GM19025 (cell line): ENCODE measurements around the gene C16orf82.
"Not testable (repeated sequence)": the region's sequence is repeated elsewhere in the genome, so short reads cannot be mapped to it uniquely, and the experiment has no call there.

ENCODE experiments used
- ATAC-seq: cut with Tn5 transposase; IDR thresholded peaks from one replicate; pipeline ENCODE4 v1.9.1; 2021; ENCODE audit warnings: mild to moderate bottlenecking, low read depth, moderate library complexity; ENCODE audit not compliant: unreplicated experiment

C16orf82 gene

DNA sequence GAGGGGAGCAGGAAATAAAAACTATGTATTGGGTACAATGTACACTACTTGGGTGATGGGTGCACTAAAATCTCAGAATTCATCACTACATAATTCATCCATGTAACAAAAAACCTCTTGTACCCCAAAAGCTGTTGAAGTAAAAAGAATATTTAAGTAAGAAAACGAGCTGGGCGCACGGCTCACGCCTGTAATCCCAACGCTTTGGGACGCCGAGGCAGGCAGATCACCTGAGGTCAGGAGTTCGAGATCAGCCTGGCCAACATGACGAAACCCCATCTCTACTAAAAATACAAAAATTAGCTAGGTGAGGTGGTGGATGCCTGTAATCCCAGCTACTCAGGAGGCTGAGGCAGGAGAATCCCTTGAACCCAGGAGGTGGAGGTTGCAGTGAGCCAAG lies 19.3 kb downstream of the C16orf82 start:
- ATAC-seq: not testable (repeated sequence)

DNA sequence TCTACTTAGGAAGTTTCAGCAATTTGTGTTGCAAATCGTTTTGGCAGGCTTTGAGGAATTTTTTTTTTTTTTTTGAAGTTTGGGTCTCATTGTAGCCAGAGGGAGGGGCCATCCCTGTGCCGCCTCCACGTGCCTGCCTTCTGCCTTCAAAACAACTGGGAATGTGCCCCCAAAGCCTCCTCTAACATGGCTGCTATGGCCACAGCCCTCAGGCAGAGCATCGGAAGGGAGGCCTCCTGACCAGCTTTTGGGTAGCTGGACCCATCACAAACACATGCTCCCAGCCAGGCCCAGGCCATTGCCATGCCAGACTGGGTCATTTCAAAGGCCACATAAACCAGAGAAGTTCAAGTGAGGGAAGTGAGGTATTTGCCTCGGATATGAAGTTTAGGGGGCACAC lies 21.5 kb downstream of the C16orf82 start:
- no peak for ATAC-seq

DNA sequence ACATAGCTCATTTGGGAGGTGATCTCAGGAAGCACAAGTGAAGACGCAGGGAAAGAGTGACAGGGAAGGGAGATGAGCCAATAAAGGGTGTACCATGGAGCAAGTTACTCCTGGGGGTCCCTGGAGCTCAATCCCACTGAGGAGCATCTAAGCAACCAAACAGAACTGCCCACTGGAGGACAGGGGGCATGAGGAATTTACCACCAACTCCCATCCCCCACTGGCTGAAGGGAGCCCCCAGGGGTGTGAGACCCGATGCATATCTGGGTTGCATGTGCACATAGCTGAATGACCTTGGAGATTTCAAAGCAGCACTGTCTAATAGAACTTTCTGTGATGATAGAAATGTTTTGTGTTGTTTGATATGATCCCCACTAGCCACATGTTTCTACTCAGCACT lies 29.6 kb downstream of the C16orf82 start:
- no peak for ATAC-seq

DNA sequence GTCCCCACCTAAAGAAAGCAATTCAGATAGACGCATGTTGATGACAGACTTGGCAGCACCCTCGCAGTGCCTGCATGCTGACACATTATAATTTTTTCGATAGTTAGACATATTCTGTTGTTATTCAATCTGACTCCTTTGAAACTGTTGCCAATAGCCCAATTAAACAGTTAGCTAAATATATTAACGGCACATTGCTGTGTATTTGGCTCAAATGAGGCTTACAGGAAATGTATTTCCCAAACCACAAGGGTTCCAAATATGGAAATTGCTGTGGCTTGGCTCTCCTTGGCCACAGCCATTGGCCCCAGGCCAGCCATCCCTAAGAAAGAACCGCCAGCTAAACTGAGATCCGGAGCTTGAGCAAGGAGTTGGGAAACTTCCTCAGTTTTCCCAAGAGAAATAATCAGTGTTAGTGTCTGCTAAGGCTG lies 31.1 kb downstream of the C16orf82 start:
- ATAC-seq: no peak

DNA sequence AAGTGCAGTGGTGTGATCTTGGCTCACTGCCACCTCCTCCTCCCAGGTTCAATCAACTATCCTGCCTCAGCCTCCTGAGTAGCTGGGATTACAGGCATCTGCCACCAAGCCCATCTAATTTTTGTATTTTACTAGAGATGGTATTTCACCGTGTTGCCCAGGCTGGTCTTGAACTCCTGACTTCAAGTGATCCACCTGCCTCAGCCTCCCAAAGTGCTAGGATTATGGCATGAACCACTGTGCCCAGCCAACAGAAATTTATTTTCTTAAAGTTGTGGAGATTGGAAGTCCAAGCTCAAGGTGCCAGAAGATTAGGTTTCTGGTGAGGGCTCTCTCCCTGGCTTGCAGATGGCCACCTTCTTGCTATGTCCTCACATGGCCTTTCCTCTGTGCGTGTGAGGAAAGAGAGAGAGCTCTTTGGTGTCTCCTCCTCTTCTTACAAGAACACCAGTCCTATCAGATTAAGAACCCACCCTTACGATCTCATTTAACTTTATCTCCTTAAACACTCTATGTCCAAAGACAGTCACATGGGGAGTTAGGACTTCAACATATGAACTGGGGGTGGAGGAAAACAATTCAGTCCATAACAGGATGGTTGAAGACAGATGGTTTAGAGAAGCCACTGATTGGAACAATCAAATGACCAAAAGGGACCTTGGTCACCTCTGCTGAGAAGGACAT lies 31.8 kb downstream of the C16orf82 start:
- no peak for ATAC-seq

DNA sequence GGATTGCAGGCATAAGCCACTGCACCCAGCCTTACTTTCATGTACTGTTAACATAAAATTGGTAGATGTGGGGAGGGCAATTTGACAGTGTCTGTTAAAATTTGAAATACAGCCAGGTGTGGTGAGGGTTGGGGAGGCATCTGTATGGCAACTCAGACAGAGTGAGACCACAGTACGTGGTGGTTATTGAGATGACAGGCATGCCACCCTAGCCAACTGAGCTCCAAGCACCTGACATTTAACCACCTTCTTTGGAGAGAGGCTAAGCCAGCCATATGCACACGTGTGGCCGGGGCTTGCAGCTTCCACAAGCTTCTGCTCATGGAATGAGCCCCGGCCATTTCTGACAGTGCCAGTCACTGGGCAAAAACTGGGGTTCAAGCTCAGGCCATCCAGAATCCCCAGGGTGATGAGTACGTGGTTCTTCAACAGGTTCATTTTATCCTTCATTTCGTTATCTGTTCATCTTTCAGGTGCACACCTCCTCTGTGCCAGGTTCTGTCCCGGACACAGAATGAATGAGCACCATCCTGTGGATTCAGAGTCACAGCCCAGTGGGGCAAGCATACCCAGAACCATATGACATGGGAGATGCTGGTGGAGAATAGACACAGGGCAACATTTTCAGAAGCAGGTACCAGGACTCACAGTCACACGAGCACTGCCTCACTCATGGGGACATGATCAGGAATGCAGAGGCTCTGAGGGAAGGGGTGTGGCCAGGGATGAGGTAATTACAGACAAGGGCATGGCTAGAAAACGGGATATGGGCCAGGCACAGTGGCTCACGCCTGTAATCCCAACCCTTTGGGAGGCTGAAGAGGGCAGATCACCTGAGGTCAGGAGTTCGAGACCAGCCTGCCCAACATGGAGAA lies 36.2 kb downstream of the C16orf82 start:
- no peak for ATAC-seq

DNA sequence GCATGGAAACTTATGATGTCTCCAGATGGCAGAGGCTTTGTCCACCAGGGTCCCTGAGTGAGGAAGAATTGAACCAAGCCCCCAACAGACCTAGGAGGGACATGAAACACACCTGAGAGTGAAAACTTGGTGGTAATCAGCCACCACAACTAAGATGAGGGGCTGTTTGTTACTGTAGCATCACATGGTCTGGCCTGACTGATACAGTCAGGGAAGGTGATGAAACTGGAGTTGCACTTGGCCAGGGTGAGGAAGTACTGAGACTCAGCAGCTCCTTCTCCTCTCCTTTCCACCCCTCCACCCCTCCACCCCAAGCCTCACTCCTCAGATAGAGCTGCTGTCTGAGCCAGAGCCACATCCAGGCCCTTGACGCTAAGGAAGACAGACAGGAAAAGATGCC lies 37.2 kb downstream of the C16orf82 start:
- ATAC-seq: no peak

DNA sequence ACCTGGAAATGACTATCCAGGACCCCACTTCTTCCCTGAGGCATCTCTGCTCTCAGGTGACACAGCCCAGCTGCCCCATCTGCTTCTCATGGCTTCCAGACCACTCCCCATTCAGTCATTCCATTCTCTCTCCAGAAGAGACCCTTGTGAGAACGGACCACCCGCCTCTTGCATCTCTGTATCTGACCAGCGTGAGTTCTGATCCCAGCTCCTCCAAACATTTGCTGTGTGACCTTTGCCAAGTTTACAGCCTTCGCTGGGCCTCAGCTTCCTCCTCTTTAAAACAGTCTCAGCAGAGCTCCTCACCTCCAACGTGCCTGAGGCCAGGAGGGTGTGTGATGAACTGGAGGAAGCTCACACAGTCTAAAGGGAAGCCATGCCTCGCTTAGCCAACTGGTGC lies 39.6 kb downstream of the C16orf82 start:
- no peak for ATAC-seq

DNA sequence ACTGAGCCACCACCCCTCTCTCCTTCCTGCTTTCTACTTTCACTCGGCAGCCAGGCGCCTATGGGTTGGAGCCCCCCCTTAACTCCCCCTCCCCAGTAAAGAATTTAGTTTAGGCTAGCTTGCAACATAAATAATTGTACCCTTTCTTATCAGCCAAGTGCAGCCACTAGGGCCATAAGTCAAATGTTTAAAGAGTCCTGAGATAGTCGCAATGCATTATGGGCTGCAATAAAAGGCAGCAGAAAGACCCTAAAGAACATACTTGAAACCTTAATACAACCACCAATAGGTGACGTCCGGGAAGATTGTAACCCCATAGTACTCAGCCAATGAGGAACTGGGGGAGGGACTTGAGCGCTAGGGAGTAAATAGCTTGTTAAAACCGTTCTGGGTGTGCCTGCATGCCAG lies 40.5 kb downstream of the C16orf82 start:
- no peak for ATAC-seq

DNA sequence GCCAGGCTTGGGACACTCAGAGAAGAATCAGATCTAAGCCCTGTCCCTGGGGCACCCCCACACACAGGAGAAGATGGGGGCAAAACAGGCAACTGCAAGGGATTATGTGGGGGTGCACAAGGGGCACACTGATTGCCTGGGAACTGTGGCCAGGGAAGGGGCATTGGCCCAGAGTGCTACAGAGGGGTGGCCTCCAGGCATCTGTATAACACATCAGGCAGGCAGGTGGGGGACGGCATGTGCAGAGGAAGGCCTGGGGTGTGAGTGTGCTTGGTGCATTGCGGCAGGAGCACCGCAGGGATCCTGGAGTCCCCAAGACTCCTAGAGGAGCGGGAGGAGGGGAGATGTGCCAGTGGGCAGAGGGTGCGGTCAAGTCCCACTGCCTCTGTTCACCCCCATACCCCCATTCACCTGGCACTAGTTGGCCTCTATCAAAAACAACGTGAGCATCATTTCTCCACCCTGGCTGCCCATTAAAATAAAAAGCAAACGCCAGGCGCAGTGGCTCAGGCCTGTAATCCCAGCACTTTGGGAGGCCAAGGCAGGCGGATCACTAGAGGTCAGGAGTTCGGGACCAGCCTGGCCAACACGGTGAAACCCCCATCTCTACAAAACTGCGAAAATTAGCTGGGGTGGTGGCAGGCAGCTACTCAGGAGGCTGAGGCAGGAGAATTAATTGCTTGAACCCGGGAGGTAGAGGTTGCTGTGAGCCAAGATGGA lies 41.5 kb downstream of the C16orf82 start:
- no peak for ATAC-seq

DNA sequence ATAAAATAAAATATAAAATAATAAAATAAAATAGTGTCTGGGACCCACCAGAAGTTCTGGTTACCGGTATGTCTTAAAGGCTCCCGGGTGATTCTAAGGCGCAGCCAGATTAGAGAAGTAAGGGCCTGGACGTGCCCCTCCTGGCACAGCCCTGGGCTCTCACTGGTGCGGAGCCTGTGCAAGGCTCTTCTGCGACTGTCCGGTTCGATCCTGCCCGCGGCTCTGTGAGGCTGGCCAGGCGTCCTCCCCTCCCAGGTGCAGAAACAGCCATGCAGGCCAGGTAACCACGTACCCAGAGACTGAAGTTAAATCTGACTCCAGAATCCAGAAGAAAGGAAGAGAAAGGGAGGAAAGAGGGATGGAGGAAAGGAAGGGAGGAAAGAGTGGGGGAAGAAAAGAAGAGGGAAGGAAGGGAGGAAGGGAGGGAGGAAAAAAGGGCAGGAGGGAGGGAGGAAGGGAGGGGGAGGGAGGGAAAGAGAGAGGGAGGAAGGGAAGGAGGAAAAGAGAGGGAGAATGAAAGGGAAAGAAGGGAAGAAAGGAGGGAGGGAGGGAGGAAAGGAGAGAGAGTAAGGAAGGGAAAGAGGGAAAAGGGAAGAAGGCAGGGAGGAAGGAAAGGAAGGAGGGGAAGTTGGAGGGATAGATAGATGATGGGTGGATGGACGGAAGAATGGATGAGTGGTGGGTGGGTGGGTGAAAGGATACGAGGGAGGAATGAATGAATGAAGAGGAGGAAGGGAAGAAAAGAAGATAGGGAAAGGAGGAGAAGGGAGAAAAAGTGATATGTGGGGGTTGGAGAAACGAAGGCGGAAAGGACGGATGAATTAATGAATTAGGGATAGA lies 42.3 kb downstream of the C16orf82 start:
- ATAC-seq: no peak

DNA sequence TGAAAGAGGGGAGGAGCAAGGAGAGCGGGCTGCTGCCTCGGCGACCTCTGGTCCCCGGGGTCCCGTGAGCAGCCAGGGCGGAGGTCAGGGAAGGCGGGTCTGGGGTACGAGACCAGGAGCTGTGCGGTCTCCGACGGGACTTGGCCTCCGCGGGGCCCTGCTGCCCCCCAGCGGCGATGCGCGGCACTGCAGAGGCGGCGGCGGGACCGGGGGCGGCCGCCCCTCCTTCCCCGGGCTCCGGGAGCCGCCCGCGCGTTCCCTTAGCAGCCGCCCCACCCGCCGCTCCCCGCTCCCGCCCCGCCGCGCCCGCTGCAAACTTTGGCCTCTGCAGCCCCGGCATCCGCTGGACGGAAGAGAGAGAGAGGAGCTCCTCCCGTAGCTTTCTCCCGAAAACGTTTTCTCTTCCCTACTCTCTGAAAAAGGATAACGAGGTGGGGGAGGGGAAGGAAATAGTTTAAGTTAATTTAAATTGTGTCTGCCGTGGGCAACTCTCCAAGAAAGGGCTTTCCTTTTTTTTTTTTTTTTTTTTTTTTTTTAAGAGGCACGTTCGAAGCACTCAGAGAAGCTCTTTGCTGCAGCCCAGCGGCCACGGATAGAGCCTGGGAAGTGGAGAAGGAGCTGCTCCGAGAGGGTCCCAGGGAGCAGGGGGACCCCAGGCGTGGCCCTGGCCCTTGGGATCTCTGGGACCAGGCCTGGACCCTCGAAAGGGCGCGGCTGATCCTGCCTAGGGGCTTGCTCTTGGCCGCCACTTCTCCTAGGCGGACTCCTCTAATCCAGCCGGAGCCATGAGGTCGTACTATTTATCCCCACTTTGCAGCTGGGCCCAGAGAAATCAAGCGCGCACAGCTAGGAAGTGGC lies 43.2 kb downstream of the C16orf82 start:
- ATAC-seq: no peak

DNA sequence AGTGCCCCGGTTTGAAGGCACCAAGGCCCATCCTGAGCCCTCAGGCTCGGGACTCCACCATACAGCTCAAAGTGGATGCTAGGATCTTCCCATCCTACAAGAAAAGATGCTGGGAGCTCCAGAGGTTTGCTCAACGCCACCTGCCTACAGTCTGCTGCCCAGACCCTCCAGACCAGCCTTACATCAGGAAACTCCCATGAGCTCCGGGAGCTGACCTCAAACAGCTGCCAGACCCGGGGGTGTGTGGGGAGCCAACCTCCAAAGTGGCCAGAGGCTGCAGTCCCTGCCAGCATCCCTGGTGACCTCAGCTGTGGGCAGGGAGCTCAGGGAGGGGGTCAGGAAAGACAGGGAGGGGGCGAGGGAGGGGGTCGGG lies 43.8 kb downstream of the C16orf82 start:
- ATAC-seq: no peak

DNA sequence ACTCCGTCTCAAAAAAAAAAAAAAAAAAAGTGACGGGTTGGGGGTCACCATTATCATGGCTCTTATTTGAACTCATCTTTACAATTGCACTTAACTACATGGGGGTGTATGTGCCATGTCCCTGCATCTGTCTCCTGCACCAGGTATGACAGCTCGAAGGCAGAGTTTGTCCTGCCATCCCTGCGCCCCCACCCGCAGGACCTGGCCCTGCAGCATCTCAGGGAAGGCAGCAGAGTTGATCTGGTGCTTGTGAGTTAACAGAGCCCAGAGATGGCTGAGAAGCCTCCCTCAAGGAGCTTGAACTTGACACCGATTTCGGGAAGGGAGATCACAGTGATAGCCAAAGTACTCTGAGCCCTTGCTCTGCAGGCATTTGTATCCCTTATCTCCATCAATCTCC lies 44.8 kb downstream of the C16orf82 start:
- no peak for ATAC-seq

DNA sequence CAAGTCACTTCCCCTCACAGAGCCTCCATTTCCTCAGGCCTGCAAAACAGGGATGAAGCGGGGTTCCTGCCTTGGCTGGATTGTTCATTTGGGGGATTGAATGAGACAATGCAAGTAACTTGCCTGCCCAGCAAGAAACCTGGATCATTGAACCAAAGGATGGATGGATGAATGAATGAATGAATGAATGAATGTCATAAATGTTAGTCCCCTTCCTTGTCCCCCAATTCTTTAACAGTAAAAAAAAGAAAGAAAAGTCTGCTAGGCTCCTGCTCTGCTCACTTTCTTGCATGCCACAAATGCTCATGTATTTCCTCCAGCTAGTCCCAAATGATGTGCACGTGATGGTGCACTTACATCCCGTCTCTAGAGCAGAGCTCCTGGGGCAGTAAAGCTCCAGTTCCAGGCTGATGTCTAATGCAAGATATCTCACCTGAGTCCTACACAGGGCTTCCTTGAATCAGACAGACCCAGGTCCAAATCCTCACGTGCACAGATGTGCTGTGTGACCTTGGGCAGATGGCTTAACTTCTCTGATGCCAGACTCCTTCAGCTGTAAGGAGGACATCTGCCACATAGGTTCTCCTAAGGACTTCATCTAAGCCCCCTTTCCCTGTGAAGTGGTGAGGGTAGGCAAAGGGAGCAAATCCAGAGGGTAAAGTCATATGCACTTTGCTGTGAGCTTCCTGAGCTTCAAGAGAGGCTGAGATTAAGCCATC lies 45.5 kb downstream of the C16orf82 start:
- no peak for ATAC-seq

DNA sequence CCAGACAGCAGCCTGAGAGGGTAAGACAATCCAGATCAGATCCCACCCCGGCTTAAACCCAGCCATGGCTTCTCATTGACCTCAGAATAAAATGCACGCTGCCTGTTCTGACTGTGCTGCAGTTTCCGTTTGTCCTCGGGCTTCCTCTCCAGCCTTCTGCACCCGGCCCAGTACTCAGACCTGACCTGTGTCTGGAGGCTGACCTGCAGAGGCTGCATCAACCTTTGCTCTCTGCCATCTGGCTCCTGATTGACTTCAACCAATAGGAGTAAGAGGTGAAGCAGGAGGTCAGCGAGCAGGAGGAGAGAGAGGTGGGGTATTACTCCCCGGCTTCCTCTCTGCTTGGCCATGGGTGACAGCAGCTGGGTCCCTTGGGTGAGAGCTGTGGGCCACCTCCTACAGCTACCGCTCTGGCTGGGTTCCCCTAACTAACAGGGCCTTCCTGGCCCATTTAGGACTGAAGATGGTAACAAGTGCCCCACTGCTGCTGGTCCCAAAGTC lies 46.7 kb downstream of the C16orf82 start:
- peak; percentile 42 for ATAC-seq

DNA sequence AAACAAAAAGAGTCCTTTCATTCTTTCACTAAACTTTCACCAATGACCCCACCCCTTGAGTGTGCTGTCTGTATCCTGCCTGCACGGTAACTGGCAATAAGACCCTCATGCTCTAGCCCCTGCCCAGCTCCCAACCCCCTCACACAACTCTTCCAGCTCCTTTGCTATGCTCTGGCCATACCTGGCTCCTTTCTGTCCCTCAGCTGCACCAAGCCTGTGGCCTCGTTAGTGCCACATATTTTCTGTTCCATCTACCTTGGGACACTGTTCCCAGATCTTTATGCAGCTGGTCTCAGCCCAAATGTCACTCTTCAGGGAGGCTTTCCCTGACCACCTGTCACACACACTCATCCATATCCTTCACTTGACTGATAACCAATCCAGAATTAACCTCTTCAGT lies 47.3 kb downstream of the C16orf82 start:
- no peak for ATAC-seq

DNA sequence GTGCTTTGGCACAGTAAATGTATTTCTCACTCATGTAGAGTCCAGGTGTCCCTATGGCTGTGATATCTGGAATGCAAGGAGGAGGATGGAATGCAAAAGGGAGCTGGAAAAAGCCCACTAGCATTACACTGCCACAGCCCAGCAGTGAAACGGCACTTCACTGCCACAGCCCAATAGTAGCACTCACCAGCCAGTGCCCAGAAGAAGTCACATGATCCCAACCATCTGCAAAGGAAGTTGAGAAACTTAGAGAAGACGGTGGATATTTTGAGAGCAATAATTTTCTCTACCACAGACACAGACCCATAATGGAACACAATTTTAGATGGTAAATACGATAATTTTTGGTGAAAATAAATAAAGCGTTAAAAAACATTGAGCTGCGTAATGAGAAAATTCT lies 51.8 kb downstream of the C16orf82 start:
- no peak for ATAC-seq
